NCI-H2107 treated with DMSO at 0.1 percent for 48 hours (cell line): ENCODE results near the gene RASGEF1B.

Experiments used
- DNase-seq: peaks from one replicate; lab custom pipeline; 2025; ENCODE audit not compliant: unreplicated experiment; lab: John Stamatoyannopoulos, UW

The RASGEF1B gene

DNA sequence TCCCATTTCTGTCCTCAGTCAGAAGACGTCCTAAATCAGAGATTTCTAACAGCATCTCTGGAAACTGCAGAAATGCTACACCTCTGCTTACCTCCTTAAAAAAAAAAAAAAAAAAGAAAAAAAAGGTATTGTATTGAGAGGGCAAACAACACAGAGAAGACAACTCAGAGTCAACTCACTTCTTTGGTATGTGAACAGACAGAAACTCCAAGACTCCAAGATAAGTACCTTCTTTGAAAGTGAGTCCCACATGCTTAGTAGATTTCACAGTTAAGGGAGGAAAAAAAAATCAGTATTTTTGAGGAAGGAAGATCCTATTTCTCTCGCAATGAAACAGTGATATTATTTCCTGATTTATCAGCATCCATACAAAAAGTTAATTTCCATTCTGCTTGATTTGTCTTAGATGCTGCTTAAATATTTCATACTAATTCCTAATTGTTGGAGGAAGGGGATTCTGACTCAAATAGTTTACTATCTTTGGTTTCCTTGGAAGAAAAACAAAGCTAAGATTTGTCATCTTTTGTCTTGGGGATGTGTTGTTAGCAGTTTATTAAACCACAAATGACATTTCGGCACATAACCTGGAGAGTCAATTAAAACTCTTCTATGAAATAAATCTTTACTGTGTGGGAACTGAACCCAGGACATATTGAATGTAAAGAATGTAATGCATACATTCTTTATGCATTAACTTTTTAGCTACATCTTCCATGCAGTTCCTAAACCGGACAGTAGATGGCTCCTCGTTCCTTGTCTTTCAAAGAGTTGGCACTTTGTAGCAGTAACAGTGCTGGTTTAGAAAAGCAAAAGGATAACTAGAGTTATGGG is 4.7 kb downstream of the RASGEF1B start:
- peak; percentile 68 for DNase-seq

- peak; percentile 90 for DNase-seq
Measured at GRCh38 chr4:81465406-81466340, 6.0 kb downstream of the RASGEF1B start.

DNA sequence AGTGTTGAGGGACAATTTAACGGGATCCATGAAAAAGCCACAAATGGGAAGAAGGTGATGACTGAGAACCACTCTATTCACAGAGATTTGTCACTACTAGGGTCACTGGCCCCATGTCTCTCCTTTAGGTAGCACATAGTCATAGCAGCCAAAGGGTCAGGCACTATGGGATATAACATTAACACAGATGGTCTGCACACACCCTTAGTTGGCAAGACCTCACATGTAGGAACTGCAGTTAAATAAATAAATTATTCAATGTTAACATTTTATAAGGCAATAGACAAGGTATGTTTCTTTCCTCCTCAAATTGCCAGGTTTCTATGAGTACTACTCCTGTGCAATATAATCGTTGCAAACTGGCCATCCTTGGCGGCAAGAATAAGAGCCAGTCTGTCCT is 10.9 kb downstream of the RASGEF1B start:
- no peak for DNase-seq

DNA sequence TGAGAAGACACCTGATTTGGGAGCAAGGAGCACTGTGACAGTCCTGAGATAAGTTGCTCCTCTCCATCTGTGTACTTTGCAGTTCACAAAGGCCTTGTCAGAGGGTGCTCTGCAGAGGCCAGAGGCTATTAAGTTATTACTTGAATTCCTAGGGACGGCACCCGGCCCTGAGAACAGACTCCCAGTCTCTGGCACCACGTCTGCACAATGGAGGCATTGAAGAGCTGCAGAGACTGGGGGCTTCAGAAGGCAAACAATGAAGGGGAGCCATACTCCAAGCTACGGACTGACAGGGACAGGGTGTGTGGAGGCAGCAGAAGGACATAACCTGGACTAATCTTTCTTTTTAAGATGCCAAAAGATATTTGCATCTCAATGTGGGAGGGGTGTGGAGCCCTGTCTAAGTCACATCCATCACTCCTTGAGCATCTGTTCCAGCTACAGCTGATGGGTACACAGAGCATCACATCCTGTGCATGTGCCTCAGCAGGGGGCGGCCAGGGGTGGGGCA is 11.5 kb downstream of the RASGEF1B start:
- DNase-seq: no peak

GRCh38 chr4:81459228-81459627 is 12.5 kb downstream of the RASGEF1B start:
- no peak for DNase-seq

DNA sequence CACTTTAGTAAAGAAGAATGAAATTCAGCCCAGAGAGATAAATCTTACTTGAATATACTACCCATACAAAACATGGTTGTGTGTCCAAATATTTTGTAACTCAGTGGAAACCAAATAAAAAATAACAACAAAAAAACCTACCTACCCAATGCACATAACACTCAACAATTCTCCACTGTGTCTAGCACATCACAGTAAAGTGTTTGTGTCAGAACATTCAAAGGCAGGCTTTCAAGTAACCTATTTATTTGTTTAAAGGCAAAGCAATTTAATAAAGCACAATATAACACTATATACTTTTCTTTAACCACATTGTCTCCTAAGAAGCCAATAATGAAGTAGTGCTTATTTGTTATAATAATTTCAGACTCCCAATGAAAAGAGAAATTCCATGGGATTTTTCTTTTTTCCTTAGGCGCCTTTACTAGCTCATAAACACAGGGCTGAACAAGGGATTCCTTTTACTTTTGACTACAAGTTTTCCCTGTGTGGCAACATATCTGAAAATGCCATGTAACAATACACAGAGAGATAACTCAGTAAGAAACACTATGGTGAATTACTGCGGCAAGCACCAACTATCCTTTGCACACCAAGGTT is 13.7 kb downstream of the RASGEF1B start:
- no peak for DNase-seq

DNA sequence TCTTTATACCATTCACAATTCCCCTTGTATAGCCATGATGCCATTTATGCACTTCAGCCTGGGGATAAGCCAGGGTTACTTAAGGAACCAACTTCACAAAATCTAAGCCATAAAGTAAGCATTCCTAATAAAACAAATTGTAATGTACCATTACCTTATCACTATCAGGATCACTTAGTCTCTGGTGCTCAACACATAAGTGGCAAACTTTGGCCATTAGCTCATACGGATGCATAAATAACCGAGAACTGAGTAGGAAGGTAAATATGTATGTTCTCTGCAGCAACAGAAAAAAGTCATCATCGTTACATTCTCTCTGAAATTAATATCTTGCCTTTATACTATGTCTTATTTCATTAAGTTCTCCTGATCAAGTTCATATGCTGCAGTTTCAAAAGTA is 14.4 kb downstream of the RASGEF1B start:
- DNase-seq: no peak

- DNase-seq: no peak
Measured at GRCh38 chr4:81455897-81456296, 15.8 kb downstream of the RASGEF1B start.

DNA sequence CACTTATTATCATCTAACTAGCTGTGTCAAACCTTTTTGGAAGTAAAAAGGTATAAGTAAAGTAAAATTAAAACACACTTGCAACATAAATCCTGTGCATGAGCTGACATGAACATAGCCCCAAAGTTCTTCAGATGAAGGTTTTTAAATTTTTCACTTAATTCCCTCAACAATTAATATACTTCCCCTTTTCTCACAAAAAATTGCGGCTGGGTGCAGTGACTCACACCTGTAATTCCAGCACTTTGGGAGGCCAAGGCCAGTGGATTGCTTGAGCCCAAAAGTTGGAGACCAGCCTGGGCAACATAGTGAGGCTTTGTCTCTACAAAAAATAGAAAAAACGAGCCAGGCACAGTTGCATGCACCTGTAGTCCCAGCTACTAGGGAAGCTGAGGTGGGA is 16.8 kb downstream of the RASGEF1B start:
- DNase-seq: no peak

DNA sequence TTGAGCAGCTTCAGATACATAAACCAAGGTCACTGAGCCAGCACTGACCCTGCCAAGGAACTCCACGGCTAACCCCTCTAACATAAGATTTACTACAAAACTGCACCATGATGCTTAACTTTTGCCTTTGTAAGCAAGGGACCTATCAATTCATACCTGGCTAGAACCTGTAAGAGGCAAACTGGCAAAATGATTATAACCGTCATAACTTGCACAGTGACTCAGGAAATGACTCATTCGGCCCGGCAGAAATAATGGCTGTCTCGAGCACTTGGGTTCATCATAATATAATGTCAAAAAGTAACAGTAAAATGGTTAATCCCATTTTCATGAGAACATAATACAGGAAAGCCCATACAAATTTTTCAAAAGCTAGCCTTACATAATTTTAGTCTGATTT is 17.2 kb downstream of the RASGEF1B start:
- no peak for DNase-seq

- DNase-seq: no peak
Measured at GRCh38 chr4:81453024-81453423, 18.7 kb downstream of the RASGEF1B start.

GRCh38 chr4:81452452-81453006 is 19.2 kb downstream of the RASGEF1B start:
- DNase-seq: no peak

- DNase-seq: no peak
Measured at GRCh38 chr4:81449015-81449414, 22.7 kb downstream of the RASGEF1B start.

DNA sequence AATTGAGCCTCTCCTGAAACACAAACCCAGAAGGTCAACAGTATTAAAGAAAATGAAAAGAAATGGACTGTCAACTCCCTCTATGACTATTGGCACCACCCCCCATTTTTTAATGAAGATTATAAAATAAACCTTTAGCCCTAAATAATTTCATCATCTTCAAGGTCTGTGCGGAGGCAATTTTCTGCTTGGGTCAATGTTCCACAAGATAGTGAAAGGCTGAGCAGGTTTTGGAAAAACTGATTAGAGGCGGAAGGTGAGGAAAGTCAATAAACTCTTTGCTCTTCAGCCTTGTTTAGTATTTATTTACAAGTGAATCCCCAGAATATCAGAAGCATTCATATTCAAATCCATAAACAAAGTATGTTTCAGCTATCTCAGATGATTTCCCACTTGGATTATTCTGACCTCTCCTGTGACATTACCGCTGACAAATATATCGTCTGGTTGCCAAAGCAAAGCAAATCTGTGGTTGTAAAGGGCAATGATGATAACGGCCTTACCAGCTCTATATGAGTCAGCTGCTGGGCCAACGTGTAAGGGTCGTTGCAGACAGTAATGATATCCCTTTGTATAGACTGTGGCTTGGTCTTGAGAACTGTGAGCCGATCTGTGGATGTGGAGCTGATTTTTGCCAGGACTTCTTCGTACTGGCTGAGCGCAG is 24.0 kb downstream of the RASGEF1B start:
- no peak for DNase-seq

DNA sequence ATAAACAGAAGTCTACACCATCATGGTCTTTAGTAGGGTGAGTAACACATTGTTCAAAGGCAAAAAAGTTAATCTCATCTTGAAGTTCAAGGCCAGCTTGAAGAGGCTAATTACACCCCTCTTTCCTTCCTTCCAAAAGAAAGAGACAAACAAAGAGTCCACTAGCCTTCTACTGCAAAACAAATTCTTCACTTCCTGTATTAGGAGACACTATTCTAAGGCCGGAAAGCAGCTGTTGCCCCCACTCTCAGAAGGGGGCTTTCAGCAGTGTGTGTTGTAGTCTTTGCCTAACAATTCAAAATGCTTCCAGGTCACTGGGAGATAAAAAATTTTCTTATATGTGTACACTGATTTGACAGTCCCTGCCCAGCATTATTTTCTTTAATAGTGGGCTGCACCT is 25.1 kb downstream of the RASGEF1B start:
- DNase-seq: no peak

DNA sequence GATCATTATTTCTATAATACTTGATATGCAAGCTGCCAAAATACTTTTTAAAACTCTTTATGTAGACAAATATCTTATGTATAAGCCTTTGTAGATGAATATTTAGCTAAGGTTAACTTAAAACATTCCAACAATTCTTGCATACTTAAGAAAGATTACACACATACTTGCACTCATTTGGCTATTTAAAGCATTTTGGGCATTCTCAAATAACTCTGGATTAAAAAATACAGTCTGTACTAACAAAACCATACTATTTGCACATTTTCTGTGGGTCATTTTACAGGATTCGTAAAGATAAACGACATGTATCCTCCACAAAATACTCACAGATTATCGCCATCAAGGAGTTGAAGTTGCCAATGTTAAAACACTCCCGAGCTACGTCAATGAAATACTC is 26.5 kb downstream of the RASGEF1B start:
- no peak for DNase-seq

DNA sequence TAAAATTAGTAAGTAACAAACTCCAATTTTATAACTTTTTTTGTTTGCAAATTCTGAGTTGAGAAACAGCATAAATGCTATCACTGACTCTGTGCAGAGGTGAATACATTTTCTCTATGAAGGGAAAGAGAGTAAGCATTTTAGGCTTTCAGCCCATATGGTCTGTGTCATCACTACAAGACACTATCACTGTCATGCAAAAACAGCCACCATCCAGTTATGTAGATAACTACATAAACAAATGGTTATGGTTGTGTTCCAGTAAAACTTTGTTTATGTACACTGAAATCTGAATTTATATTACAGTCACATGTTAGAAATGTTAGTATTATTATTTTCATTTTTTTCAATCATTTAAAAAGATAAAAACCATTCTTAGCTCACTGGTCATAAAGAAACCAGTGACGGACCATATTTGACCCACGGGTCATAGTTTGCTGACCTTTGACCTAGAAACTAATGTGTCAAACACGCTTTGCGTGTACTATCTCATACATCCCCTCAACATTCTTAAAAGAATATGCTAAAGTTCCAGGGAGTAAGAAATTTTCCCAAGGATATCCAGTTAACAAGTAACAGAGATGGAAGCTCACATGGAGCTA is 29.1 kb downstream of the RASGEF1B start:
- DNase-seq: no peak

DNA sequence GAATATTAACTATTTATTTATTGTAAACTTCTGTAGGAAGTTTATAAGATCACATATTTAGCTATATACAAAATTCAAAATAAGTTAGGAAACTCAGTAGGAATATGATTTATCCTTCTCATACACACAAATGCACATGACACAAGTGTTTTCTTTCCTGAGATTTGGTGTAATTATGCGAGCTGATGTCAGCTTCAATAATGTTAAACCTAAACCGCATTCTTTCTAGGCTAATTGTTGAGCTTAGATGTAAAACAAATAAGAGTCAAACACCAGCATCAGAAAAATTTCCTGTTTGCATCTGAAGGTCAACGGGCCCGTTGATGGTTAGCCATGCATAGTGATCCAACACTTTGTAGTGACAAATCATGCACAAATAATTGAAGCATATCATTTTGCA is 30.8 kb downstream of the RASGEF1B start:
- no peak for DNase-seq

- no peak for DNase-seq
Measured at GRCh38 chr4:81436941-81437574, 34.6 kb downstream of the RASGEF1B start.

GRCh38 chr4:81436096-81436495 is 35.6 kb downstream of the RASGEF1B start:
- no peak for DNase-seq
